Vagina (tissue), 2 donors: Measurements from ENCODE around the gene TIGD4. TPM values are rescaled to one million over a fixed set of nuclear protein-coding genes. Genes with fewer than 3 reads are reported as not detected.
A peak's percentile ranks its signal among the peaks of the same experiment; 100 is the strongest.

Source experiments
- DNase-seq, 2 donors: peaks; one replicate each; pipeline ENCODE4 v3.0.0-alpha.2; 2017; ENCODE audit errors: extremely low spot score in 2 of 2
- H3K27ac ChIP-seq: fragments of 200-600 bp; sonication (generic); one replicate; pipeline ENCODE4 v1.5.1; 2019
- H3K27me3 ChIP-seq: fragments of 200-600 bp; sonication (generic); one replicate; pipeline ENCODE4 v1.5.1; 2019
- H3K36me3 ChIP-seq, 2 donors: fragments of 200-600 bp; sonication (generic); one replicate each; pipeline ENCODE4 v1.5.1; 2017 to 2019
- H3K4me1 ChIP-seq: fragments of 200-600 bp; sonication (generic); one replicate; pipeline ENCODE4 v1.5.1; 2019
- H3K4me3 ChIP-seq, 2 donors: fragments of 200-600 bp; sonication (generic); 1 replicate in 1 of 2; 2 replicates in 1 of 2; pipeline ENCODE4 v1.5.1; 2016 to 2019
- H3K9me3 ChIP-seq: fragments of 200-600 bp; sonication (generic); one replicate; pipeline ENCODE4 v1.5.1; 2019
- POLR2A ChIP-seq, 2 donors: fragments of 450-650 bp; IDR thresholded peaks; one replicate each; pipeline ENCODE4 v1.6.1; 2017; ENCODE audit warnings: antibody characterized with exemption in 2 of 2, mild to moderate bottlenecking in 2 of 2, moderate library complexity in 2 of 2
- POLR2AphosphoS5 ChIP-seq, 2 donors: sonication (generic); formaldehyde crosslinking; IDR thresholded peaks; one replicate each; pipeline ENCODE4 v1.9.0; 2017; ENCODE audit warnings: antibody characterized with exemption in 2 of 2, mild to moderate bottlenecking in 2 of 2, low read depth in 1 of 2; ENCODE audit not compliant: insufficient read depth in 1 of 2
- intact Hi-C: fragments of 100-400 bp; cut with DNase I; formaldehyde crosslinking; loops from one replicate; pipeline ENCODE4 v1.15.1; 2023
- total RNA-seq: library from RNA; depleted of rRNA; stranded (reverse); fragments of >200 nt; gene quantifications from one replicate; pipeline ENCODE4 v1.2.3, GENCODE V29; 2016
- TF ChIP-seq, protein P1 (sequence below), 3 experiments: fragments of 450-650 bp in 2 of 3; fragments of 200-600 bp in 1 of 3; sonication (generic) in 1 of 3; IDR thresholded peaks; one replicate each; pipeline ENCODE4 v1.5.1; 2017 to 2019; ENCODE audit warnings: antibody characterized with exemption in 3 of 3, mild to moderate bottlenecking in 2 of 3, moderate library complexity in 2 of 3

The TIGD4 gene
- total RNA-seq, 1 donor from 2014 or later, result 0.49 TPM

- H3K27ac ChIP-seq, result peak overlapping the region; percentile 95
- peaks cover 51% of the 10 kb centered on the region for H3K4me1 ChIP-seq
- peak overlapping the region; percentile 88 to 92 for H3K4me3 ChIP-seq
- no peak for TF ChIP-seq POLR2A (IDR thresholded peaks at IDR 0.05)
- TF ChIP-seq, protein P1, sequence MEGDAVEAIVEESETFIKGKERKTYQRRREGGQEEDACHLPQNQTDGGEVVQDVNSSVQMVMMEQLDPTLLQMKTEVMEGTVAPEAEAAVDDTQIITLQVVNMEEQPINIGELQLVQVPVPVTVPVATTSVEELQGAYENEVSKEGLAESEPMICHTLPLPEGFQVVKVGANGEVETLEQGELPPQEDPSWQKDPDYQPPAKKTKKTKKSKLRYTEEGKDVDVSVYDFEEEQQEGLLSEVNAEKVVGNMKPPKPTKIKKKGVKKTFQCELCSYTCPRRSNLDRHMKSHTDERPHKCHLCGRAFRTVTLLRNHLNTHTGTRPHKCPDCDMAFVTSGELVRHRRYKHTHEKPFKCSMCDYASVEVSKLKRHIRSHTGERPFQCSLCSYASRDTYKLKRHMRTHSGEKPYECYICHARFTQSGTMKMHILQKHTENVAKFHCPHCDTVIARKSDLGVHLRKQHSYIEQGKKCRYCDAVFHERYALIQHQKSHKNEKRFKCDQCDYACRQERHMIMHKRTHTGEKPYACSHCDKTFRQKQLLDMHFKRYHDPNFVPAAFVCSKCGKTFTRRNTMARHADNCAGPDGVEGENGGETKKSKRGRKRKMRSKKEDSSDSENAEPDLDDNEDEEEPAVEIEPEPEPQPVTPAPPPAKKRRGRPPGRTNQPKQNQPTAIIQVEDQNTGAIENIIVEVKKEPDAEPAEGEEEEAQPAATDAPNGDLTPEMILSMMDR (IDR thresholded peaks at IDR 0.05), result no peak
- TF ChIP-seq POLR2AphosphoS5 (IDR thresholded peaks at IDR 0.05; ENCODE audit: insufficient read depth in 1 of 2, low read depth in 1 of 2), result no peak
- intact Hi-C loops, result no loop called here
- no peaks in the 10 kb centered on the region for H3K36me3 ChIP-seq
- no peak for DNase-seq
- H3K9me3 ChIP-seq, result no peaks in the 10 kb centered on the region
- H3K27me3 ChIP-seq, result no peaks in the 10 kb centered on the region
Observed at GRCh38 chr4:152780267-152780778, 793 bp upstream of the TIGD4 start.

DNA sequence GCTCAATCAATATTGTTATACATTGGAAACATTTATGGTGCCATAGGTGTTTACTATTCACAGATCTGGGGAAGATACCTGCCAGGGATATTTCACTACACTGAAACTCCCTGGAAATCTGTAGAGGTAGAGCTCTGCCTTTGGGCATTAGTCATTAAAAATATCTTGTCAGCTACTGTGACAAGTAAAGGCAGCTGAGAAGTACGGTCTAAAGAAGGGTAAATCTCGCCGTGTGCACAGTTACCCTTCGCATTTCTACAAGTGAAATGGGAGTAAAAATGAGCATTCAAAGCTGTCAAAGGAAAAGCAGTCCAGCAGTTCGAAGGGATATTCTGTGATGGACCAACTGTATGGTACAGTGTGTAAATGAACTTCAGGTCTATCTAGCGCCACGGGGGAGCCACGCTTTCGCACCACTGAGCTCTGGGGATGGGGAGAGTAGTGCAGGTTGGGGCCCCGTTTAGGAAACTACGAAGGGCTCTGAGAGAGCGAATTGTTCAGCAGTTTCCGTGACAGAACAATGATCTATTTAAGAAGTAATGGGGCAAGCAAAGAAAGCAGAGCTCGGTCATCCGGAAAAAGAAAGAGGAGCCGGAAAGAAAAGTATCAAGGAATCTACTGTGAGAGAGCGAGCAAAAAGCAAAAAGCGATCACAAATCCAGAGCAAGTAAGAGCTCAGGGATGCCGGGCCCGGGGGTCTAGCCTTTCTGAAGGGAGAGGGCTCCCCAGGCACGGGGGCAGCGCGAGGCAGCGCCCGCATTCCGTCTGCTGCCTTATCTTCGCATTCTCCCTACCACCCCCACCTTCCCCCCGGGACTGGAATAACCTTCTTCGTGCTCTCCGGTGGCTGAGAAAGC lies 646 bp downstream of the TIGD4 start:
- H3K9me3 ChIP-seq, result no peaks in the 10 kb centered on the region
- H3K27ac ChIP-seq, result peak overlapping the region; percentile 95
- H3K36me3 ChIP-seq, result no peaks in the 10 kb centered on the region
- H3K27me3 ChIP-seq, result no peaks in the 10 kb centered on the region
- DNase-seq, result no peak
- TF ChIP-seq, protein P1 (IDR thresholded peaks at IDR 0.05), result no peak
- TF ChIP-seq POLR2A (IDR thresholded peaks at IDR 0.05), result no peak
- no peak for TF ChIP-seq POLR2AphosphoS5 (IDR thresholded peaks at IDR 0.05; ENCODE audit: insufficient read depth in 1 of 2, low read depth in 1 of 2)
- H3K4me1 ChIP-seq, result peaks cover 38% of the 10 kb centered on the region
- H3K4me3 ChIP-seq, result peak overlapping the region; percentile 88 to 92
- intact Hi-C loops, result no loop called here

DNA sequence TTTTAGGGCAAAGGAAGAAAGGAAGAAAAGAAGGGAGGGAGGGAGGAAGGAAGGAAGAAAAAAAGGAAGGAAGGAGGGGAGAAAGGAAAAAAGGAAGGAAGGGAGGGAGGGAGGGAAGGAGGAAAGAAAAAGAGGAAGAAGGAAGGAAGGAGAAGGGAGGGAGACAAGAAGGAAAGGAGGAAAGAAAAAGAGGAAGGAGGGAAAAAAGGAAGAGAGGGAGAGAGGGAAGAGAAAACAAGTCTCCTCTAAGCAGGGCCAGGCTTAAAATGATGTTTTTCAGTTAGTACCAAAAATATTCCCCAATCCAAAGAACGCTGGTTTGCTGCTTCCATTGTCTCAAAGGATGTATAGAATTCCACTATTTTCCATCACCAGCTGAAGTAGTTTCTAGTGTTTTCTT lies 2.0 kb downstream of the TIGD4 start:
- H3K4me1 ChIP-seq, result peaks cover 32% of the 10 kb centered on the region
- H3K27ac ChIP-seq, result no peak overlapping the region
- H3K4me3 ChIP-seq, result no peak overlapping the region
- no peaks in the 10 kb centered on the region for H3K9me3 ChIP-seq
- TF ChIP-seq POLR2A (IDR thresholded peaks at IDR 0.05) (no peak), POLR2AphosphoS5 (IDR thresholded peaks at IDR 0.05; ENCODE audit: insufficient read depth in 1 of 2, low read depth in 1 of 2) (no peak)
- TF ChIP-seq, protein P1 (IDR thresholded peaks at IDR 0.05), result no peak
- no peak for DNase-seq
- H3K36me3 ChIP-seq, result no peaks in the 10 kb centered on the region
- intact Hi-C loops, result no loop called here
- no peaks in the 10 kb centered on the region for H3K27me3 ChIP-seq

- intact Hi-C loops, result no loop called here
Observed at GRCh38 chr4:152776352-152776751, 3.2 kb downstream of the TIGD4 start.

More at GRCh38 chr4:152776352-152776751, 3.2 kb downstream of the TIGD4 start:
- Histone ChIP-seq H3K36me3 (no peaks in the 10 kb centered on the region), H3K4me3 (no peak overlapping the region), H3K27ac (no peak overlapping the region), H3K9me3 (no peaks in the 10 kb centered on the region), H3K4me1 (peaks cover 22% of the 10 kb centered on the region), H3K27me3 (no peaks in the 10 kb centered on the region)
- DNase-seq, result no peak
- TF ChIP-seq, protein P1 (IDR thresholded peaks at IDR 0.05), result no peak
